ENCODE results near the gene RAB35.
"Not testable (repeated sequence)": the region's sequence is repeated elsewhere in the genome, so short reads cannot be mapped to it uniquely, and the experiment has no call there.

RAB35 gene

DNA sequence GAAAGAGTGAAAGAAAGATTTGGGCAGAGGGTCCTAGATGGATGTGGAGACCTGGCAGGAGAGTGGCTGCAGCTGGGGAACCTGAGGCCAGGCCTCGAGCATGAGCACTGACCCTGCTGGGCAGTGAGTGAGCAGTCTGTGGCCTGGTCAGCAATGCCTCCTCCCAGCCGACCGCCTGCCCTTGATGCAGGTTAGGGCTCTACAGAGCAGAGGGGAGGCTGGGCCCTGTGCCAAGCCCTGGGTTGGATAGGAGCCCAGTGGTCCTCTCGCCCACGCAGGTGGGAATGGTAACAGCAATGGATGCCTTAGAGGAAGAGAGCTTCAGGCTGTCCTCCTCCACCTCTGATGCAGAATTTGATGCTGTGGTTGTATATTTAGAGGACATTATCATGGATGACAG is 59.8 kb downstream of the RAB35 start:
- DNase-seq = no peak

DNA sequence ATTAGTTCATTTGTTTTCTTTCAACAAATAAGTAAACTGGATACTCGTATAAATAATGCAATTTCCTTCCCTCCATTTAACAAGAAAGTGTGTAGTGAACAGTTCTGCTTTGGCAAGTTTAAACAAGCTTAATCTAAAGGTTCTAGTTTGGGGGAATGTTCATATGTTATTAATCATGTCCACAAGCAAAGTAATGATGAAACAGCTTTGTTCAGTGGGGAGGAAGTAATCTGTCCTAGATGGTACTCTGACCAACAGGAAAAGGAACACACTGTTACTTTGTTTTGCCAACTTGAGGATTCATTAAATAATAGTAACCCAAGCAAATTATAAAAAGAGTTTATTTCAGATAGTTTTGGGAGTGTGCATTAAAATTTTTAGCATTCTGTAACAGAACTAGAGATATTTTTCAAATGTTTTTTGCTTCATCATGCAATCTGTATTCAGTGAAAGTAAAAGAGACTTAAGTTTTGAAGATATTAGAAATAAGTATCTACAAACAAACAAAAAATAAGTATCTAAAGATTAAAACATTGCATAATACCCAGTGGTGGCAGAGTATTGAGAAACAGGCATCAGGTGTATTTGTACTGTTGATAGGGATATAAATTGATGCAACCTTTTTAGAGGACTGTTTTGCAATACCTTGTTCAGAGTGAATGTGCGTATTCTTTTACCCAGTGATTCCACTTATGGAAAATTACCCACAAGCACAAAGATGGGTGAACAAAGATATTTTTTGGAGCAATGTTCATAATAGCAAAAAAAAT is 61.1 kb downstream of the RAB35 start:
- no peak for DNase-seq

DNA sequence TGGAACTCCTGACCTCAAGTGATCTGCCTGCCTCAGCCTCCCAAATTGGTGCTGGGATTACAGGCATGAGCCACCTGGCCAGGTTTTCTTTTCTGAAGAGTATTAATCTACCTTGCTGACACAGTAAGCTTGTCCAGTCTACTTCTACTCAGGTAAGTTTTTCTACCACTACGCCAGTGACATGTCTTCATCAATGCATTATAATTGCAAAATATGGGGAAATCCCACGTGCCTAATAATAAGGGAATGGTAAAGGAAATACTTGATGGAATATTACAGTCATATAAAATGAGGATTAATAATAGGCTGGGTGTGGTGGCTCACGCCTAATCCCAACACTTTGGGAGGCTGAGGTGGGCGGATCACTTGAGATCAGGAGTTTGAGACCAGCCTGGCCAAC is 62.3 kb downstream of the RAB35 start:
- DNase-seq = no peak

DNA sequence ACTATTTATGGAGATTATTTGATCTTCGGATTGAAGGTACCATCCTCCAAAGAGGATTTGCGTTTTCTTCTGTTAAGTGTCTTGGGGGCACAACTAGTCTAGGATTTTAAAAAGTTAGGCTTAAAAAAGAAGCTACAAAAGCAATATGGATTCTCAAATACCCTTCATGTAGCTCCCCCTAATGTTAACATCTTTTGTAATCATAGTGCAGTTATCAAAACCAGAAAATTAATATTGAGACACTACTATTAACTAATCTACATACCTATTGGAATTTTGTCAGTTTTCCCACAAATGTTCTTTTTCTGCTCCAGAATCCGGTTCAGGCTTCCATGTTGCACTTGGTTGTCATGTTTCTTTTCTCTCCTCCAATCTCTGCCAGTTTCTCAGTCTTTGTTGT is 65.0 kb downstream of the RAB35 start:
- no peak for DNase-seq

DNA sequence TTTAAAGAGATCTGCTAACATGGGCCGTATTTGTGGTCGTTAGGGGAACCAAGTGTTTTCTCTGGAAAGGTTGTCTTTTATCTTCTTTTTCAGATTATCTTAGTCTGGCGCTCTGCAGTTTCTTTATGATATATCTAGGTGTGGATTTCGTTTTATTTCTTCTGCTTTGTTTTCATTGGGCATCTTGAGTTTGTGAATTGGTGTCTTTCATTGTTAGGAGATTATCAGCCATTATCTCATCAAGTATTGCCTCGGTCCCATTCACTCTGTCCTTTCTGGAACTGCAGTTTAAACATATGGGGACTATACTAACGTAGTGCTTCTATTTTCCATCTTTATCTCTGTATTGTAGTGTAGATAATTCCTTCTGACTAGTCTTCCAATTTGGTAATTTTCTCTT is 67.1 kb downstream of the RAB35 start:
- no peak for DNase-seq

DNA sequence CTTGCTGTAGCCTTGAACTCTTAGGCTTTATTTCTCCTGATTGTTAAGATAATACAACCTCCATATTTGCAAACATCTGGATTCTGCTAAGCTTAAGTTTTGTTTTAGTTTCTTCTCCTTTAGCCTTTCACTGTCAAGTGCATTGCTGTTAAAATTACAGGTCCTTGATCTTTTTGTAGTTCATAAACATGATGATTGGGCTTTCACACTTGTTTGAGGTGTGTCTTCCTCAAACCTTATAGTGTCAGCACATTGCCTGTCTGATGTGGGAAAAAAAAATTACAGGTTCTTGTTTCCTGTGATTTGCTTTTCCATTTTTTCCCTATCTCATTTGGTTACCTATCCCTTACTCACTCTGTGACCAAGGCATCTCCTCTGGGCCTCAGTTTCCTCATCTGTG is 68.3 kb downstream of the RAB35 start:
- no peak for DNase-seq

DNA sequence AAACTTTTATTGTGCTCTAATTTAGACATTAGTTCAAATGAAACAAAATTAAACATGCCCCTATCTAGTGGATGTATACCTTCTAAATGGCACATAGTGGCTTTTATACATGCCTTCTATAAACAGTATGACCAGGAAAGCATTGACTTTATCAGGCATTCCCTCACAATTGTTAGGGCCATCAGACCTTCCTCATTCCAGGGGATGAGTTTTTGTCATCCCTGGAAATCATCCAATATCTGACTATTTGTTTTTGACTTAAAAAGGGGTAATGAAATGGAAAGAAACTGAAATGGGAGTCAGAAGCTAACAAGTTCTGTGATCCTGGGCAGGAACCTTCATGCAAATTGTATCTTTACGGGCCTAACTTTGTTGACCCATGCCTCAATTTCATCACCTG is 69.5 kb downstream of the RAB35 start:
- no peak for DNase-seq

DNA sequence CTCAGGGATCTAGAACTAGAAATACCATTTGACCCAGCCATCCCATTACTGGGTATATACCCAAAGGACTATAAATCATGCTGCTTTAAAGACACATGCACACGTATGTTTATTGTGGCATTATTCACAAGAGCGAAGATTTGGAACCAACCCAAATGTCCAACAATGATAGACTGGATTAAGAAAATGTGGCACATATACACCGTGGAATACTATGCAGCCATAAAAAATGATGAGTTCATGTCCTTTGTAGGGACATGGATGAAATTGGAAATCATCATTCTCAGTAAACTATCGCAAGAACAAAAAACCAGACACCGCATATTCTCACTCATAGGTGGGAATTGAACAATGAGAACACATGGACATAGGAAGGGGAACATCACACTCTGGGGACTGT is 71.2 kb downstream of the RAB35 start:
- DNase-seq = not testable (repeated sequence)

Data from effector CD8-positive, alpha-beta T cell (primary cell).